ENCODE results near the gene CCDC85C.

CCDC85C gene

DNA sequence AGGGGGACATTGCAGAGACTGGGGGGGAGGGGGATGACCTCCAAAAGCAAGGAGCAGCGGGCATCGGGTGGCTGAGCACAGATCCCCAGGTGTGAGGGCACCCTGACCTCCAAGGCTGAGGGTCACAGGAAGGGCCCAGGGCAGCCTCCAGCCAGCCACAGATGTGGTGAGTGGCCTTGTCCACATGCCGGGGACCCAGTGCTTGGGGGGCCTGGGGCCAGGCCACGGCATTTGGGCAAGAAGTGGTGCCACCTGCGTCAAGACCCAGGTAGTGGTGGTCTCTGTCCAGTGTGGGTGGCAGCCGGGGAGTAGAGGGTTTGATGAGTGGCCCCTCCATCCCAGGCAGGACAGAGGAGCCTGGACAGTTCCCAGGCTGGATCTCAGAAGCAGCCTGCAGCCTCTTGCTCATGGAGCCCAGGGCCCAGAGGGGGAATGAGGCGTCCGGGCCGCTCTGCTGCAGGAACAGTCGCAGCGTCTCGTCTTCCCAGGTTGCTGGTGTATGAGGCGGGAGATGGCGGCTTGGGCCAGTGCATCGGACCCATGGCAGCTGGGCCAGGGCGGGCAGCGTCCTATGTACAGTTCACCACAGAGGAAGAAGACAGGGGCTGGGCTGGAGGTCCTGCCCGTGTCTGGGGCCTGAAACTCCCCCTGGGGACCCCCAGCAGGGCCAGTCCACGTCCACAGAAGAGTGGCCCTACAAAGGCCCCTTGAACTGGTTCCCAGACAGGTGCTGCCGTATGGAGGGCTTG lies 89.3 kb downstream of the CCDC85C start:
- in situ Hi-C loops (cut with MboI; ENCODE audit: low sequenced_read_pairs) = no loop called here

- in situ Hi-C loops (cut with MboI; ENCODE audit: low sequenced_read_pairs) = no loop called here
These were observed 90.0 kb downstream of the CCDC85C start for GRCh38 chr14:99513946-99514551.

DNA sequence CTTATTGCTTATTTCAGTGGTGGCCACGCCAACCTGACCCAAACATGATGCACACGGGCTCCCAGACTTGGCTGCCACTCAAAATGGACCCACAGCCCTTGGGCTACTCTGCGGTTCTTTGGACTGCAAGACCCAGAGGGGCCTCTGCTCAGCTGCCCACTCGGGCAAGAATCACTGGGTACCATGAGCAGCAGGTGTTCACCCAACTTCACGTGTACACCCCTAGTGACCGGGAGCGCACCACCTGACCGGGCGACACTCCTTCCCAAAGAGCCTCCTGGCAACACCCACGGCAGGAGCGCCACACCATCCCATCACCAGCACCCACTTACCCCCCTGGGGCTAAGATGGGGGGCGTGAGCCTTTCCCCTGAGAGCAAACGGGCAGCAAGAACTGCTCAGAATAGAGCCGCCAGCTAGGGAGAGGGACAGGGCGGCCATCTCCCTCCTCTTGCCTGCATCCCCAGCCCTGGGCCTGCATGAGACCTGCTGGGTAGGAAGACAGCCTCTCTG lies 90.8 kb downstream of the CCDC85C start:
- in situ Hi-C loops (cut with MboI; ENCODE audit: low sequenced_read_pairs) = no loop called here

DNA sequence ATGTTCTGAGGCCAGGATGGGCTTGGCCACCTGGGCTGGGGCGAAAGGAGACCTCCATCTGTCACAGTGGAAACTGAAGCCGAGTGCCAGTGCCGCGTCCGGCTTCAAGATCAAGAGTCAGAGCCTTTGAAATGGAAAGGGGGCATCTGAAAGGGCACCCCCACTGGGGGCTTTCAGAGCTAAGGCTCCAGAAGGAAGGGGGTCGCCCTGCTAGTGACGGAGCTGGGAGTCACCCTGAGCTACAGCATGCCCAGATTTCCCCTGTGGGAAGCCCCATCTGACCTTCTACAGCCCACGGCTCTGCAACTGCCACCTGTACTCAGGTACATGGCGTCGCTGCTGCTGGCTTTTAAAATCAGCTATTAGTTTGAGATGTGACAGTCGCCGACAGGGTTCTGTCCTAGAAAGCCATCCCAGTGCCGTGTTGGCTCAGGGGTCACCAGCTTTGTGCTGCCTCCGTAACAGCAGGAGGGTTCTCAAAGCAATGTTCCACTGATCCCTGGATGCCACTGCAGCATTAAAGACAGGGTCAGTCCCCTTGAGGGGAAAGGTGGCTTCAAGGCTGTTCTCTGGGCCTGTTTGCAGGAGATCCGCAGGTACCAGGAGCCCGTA lies 91.3 kb downstream of the CCDC85C start:
- in situ Hi-C loops (cut with MboI; ENCODE audit: low sequenced_read_pairs) = no loop called here

DNA sequence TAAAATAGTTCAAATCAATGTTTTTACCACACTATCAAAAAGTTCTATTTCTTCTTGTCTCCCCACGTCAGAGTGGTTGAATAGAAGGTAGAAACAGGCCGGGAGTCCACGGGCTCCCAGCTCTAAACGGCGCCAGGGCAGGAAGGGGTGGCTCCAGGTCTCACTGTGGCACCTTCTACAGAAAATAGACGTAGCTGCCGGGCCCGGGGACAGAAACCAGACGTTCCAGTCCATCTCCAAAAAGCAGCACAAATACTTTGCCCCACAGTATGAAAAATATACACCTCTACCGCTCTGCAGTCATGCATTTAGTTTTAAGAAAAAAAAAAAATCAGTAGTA lies 91.9 kb downstream of the CCDC85C start:
- in situ Hi-C loops (cut with MboI; ENCODE audit: low sequenced_read_pairs) = no loop called here

DNA sequence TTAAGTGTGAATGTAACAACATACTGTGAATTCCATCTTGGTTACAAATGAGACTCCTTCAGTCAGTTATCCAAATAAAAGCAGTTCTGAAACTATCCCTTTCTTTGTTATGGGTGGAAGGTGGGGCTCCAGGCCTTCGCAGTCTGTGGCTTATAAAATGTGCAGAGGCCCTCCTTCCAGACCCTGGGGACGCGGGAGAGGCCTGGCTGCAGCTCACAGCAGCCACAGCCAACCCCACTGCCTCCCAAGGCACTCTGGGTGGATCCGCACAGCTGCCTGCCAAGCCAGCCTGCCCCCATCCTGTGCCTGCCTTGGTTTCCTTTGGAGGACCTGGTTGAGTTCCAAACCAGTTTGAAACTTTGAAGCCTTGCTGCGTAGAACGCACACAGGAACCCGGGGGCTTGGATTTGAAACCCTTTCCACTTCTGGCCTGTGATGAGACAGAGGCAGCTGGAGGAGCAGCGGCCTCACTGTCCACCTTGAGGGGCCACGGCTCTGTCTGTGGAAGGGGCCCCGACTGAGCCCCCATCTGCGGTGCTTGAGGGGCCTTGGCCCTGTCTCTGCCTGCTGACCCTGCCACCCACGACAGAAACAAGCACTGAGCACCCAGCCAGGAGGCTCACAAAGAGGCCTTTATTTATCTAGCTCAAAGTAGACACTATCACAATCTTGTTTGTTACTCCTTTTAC lies 92.4 kb downstream of the CCDC85C start:
- in situ Hi-C loops (cut with MboI; ENCODE audit: low sequenced_read_pairs) = no loop called here

DNA sequence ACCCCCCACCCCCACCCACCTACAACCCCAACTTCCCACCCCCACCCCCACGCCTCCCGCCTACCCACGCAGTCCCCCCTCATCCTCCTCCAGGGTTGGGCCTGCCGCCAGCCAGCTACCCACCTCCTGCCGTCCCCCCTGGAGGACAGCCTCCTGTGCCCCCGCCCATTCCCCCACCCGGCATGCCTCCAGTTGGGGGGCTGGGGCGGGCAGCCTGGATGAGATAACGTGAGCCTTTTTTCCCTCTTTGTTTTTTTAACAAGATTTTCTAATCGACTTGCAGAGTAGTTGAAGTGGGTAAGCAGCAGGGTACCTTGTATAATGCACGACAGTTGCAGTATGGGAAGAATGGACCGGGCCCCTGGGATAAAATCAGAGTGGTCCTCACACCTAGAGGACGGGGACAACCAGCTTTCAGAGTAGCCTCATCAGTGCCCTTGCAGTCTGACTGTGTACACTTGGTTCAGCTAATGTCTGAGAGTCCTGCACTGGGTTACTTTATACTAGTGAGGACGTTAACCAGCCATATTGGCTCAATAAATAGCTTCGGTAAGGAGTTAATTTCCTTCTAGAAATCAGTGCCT lies 93.4 kb downstream of the CCDC85C start:
- in situ Hi-C loops (cut with MboI; ENCODE audit: low sequenced_read_pairs) = no loop called here

DNA sequence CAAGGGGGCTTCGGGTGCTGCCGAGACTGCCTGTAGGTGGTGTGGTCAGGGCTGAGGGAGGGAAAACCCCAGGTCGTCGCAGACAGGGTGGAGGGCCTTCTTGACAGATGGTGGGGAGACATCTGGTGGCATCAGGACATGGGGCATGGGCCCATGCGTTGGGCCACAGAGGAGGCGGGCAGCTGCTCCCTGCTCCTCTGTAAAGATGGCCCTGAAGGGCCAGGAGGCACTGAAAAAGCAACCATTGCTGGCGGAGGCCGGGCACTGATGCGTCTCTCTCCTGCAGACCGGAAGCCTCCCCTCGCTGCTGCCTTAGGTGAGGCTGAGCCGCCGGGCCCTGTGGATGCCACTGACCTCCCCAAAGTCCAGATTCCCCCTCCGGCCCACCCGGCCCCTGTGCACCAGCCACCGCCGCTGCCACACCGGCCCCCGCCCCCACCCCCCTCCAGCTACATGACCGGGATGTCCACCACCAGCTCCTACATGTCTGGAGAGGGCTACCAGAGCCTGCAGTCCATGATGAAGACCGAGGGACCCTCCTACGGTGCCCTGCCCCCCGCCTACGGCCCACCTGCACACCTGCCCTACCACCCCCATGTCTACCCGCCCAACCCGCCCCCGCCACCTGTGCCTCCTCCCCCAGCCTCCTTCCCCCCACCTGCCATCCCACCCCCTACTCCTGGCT lies 94.0 kb downstream of the CCDC85C start:
- in situ Hi-C loops (cut with MboI; ENCODE audit: low sequenced_read_pairs) = no loop called here

GRCh38 chr14:99508896-99509629 lies 94.9 kb downstream of the CCDC85C start:
- in situ Hi-C loops (cut with MboI; ENCODE audit: low sequenced_read_pairs) = no loop called here

GRCh38 chr14:99507860-99508640 lies 96.0 kb downstream of the CCDC85C start:
- in situ Hi-C loops (cut with MboI; ENCODE audit: low sequenced_read_pairs) = no loop called here

GRCh38 chr14:99506276-99506675 lies 97.7 kb downstream of the CCDC85C start:
- in situ Hi-C loops (cut with MboI; ENCODE audit: low sequenced_read_pairs) = no loop called here

GRCh38 chr14:99505089-99505488 lies 98.9 kb downstream of the CCDC85C start:
- in situ Hi-C loops (cut with MboI; ENCODE audit: low sequenced_read_pairs) = no loop called here

DNA sequence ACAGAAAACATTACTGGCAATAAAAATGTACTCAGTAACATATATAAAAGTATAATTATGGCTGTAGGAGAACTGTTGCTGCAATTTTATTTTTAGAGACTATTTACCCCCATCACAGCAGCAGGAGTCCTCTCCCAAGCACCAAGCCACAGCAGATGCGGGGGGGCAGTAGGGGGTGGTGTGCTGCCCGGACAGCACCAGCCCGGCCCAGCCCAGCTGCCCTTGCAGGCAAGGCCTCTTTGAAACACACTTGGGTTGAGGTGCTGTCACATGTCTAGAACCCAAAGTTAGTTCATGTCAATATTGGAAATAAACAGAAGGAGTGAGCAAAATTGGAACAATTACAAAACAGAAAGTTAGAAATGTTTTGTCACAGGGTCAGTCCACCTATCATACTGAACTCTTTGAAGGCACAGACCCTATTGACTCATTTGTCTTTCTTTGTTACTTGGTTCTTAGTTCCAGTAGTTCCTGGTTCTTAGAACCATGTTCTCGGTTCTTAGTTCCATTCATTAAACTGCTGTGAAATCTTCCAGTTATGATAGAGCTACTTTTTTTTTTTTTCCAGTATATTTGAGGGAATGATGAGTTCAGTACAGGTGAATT lies 100.1 kb downstream of the CCDC85C start:
- in situ Hi-C loops (cut with MboI; ENCODE audit: low sequenced_read_pairs) = no loop called here

- in situ Hi-C loops (cut with MboI; ENCODE audit: low sequenced_read_pairs) = no loop called here
These were observed 101.0 kb downstream of the CCDC85C start for GRCh38 chr14:99502989-99503421.

DNA sequence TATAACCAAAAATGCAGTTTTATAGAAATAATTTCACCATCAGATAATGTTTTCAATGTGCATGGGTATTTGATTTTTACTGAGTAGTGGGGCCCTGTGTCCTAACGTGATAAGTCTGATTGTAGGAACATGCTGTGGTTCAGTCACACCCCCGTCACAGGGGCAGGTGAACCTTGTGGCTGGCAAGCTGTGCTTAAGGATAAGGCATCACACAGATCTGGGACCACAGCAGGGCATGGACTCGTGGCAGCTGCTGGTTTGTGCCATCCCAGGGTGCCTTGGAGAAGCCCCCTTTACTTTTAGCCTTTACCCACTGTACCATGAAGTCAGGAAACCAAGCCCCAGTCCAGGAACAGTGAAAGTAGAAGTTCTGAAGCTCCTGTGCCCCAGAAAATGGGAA lies 106.1 kb downstream of the CCDC85C start:
- in situ Hi-C loops (cut with MboI; ENCODE audit: low sequenced_read_pairs) = no loop called here

GRCh38 chr14:99497341-99497740 lies 106.7 kb downstream of the CCDC85C start:
- in situ Hi-C loops (cut with MboI; ENCODE audit: low sequenced_read_pairs) = no loop called here

GRCh38 chr14:99484106-99484505 lies 119.9 kb downstream of the CCDC85C start:
- in situ Hi-C loops (cut with MboI; ENCODE audit: low sequenced_read_pairs) = no loop called here

- in situ Hi-C loops (cut with MboI; ENCODE audit: low sequenced_read_pairs) = no loop called here
These were observed 122.3 kb downstream of the CCDC85C start for GRCh38 chr14:99481745-99482099.
